HepG2 (cell line): ENCODE measurements around the gene GNG4. TPM values are rescaled to one million over a fixed set of nuclear protein-coding genes. Genes with fewer than 3 reads are reported as not detected.

Experiments
- ARNTL ChIP-seq: sonication (generic); formaldehyde crosslinking; IDR thresholded peaks from 2 replicates; pipeline ENCODE4 v1.4.0; 2020; ENCODE audit warnings: mild to moderate bottlenecking, missing genetic modification reagents
- BCL6 ChIP-seq: IDR thresholded peaks from 2 replicates; pipeline ENCODE4 v1.6.1; 2016; ENCODE audit warnings: missing genetic modification reagents, missing compliant biosample characterization
- CEBPG ChIP-seq: IDR thresholded peaks from 2 replicates; pipeline ENCODE4 v1.6.1; 2016
- HDAC1 ChIP-seq: sonication (generic); formaldehyde crosslinking; IDR thresholded peaks from 2 replicates; pipeline ENCODE4 v1.5.1; 2020; ENCODE audit warnings: mild to moderate bottlenecking, missing genetic modification reagents
- HDAC2 ChIP-seq: sonication (generic); formaldehyde crosslinking; IDR thresholded peaks from 2 replicates; pipeline ENCODE4 v1.4.0; 2020; ENCODE audit warnings: missing genetic modification reagents
- KAT7 ChIP-seq: IDR thresholded peaks from 2 replicates; pipeline ENCODE4 v1.6.1; 2018; ENCODE audit warnings: borderline replicate concordance, missing compliant biosample characterization
- KMT2A ChIP-seq: sonication (generic); formaldehyde crosslinking; IDR thresholded peaks from 2 replicates; pipeline ENCODE4 v1.4.0; 2020; ENCODE audit warnings: missing genetic modification reagents
- MIER3 ChIP-seq: IDR thresholded peaks from 2 replicates; pipeline ENCODE4 v1.6.1; 2016; ENCODE audit warnings: missing compliant biosample characterization, borderline replicate concordance
- NR2F6 ChIP-seq, 2 experiments: IDR thresholded peaks; 2 replicates each; pipeline ENCODE4 v1.6.1; 2016; ENCODE audit warnings: antibody characterized with exemption in 1 of 2, mild to moderate bottlenecking in 1 of 2
- POGZ ChIP-seq: sonication (generic); formaldehyde crosslinking; IDR thresholded peaks from 2 replicates; pipeline ENCODE4 v1.4.0; 2020; ENCODE audit warnings: mild to moderate bottlenecking, missing genetic modification reagents
- YEATS4 ChIP-seq: sonication (generic); formaldehyde crosslinking; IDR thresholded peaks from 2 replicates; pipeline ENCODE4 v1.4.0; 2020; ENCODE audit warnings: missing genetic modification reagents, borderline replicate concordance
- ZBTB38 ChIP-seq: sonication (generic); formaldehyde crosslinking; IDR thresholded peaks from 2 replicates; pipeline ENCODE4 v1.5.1; 2020; ENCODE audit warnings: mild to moderate bottlenecking, missing genetic modification reagents
- ZNF160 ChIP-seq: sonication (generic); formaldehyde crosslinking; IDR thresholded peaks from 2 replicates; pipeline ENCODE4 v1.8.0; 2022; ENCODE audit warnings: mild to moderate bottlenecking, inconsistent platforms, missing genetic modification reagents
- ZNF224 ChIP-seq: sonication (generic); formaldehyde crosslinking; IDR thresholded peaks from 2 replicates; pipeline ENCODE4 v1.5.0; 2020; ENCODE audit warnings: mild to moderate bottlenecking, missing genetic modification reagents
- ZNF264 ChIP-seq: sonication (generic); formaldehyde crosslinking; IDR thresholded peaks from 2 replicates; pipeline ENCODE4 v1.4.0; 2020; ENCODE audit warnings: missing genetic modification reagents
- ZNF430 ChIP-seq: sonication (generic); formaldehyde crosslinking; IDR thresholded peaks from 2 replicates; pipeline ENCODE4 v1.9.0; 2021; ENCODE audit warnings: mild to moderate bottlenecking, missing genetic modification reagents
- ZNF564 ChIP-seq: sonication (generic); formaldehyde crosslinking; IDR thresholded peaks from 2 replicates; pipeline ENCODE4 v1.8.1; 2023; ENCODE audit warnings: mild to moderate bottlenecking, missing genetic modification reagents
- polyA plus RNA-seq, 8 experiments: library from polyadenylated mRNA; depleted of rRNA in 3 of 8; stranded (reverse) in 7 of 8; unstranded in 1 of 8; fragments of >200 nt; fragmentation: Illumina TruSeq in 4 of 8; extraction: Trizol in 4 of 8; gene quantifications; 2 replicates each; pipeline versions ENCODE4 v1.2.1 to v1.2.3, GENCODE V29; 2011 to 2016; ENCODE audit warnings: low read depth in 4 of 8, missing spikeins in 1 of 8, mixed read lengths in 1 of 8; ENCODE audit not compliant: insufficient read depth in 1 of 8
- total RNA-seq, 5 experiments: library from RNA; depleted of rRNA; stranded (reverse); fragments of >200 nt; fragmentation: Illumina TruSeq; extraction: Trizol; gene quantifications; 2 replicates each; pipeline ENCODE4 v1.2.3, GENCODE V29; 2016; ENCODE audit warnings: low read depth in 1 of 5
- TF ChIP-seq, protein P1 (sequence below): IDR thresholded peaks from 2 replicates; pipeline ENCODE4 v1.6.1; 2016; ENCODE audit warnings: mild to moderate bottlenecking
- TF ChIP-seq, protein P2 (sequence below), 2 experiments: sonication (generic) in 1 of 2; formaldehyde crosslinking in 1 of 2; IDR thresholded peaks; 2 replicates each; pipeline versions ENCODE4 v1.4.0 to v1.6.1; 2018 to 2020; ENCODE audit warnings: missing genetic modification reagents in 2 of 2, borderline replicate concordance in 1 of 2, low read depth in 1 of 2, mild to moderate bottlenecking in 1 of 2, missing biosample characterization in 1 of 2
- TF ChIP-seq, protein P3 (sequence below): sonication (generic); formaldehyde crosslinking; IDR thresholded peaks from 2 replicates; pipeline ENCODE4 v1.4.0; 2020; ENCODE audit warnings: missing genetic modification reagents, mild to moderate bottlenecking, borderline replicate concordance
- TF ChIP-seq, protein P4 (sequence below): sonication (generic); formaldehyde crosslinking; IDR thresholded peaks from 2 replicates; pipeline ENCODE4 v1.4.0; 2020; ENCODE audit warnings: missing genetic modification reagents, borderline replicate concordance
- TF ChIP-seq, protein P5 (sequence below): sonication (generic); formaldehyde crosslinking; IDR thresholded peaks from 2 replicates; pipeline ENCODE4 v1.8.1; 2022; ENCODE audit warnings: mild to moderate bottlenecking, missing genetic modification reagents
- TF ChIP-seq, protein P6 (sequence below): sonication (generic); formaldehyde crosslinking; IDR thresholded peaks from 2 replicates; pipeline ENCODE4 v1.4.0; 2020; ENCODE audit warnings: missing genetic modification reagents, low read depth, mild to moderate bottlenecking, borderline replicate concordance

GNG4 gene
- total and polyA plus RNA-seq, 2 of the 13 experiments (the other 11 are each of a cell fraction or from before 2014, with no cell fraction given), result 27.1 to 69.5 TPM

DNA sequence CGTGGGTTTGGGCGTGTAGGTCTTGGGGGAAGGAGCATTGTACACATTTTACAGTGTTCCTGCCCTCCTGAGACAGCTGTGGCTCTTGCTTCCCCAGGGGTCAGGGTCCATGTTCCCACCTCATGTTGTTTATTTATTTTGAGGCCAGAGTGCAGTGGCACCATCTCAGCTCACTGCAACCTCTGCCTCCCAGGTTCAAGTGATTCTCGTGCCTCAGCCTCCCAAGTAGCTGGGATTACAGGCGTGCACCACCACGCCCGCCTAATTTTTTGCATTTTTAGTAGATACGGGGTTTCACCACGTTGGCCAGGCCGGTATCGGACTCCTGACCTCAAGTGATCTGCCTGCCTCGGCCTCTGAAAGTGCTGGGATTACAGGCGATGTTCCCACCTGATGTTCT lies 2.0 kb downstream of the GNG4 start (continued):
- TF ChIP-seq, protein P1, sequence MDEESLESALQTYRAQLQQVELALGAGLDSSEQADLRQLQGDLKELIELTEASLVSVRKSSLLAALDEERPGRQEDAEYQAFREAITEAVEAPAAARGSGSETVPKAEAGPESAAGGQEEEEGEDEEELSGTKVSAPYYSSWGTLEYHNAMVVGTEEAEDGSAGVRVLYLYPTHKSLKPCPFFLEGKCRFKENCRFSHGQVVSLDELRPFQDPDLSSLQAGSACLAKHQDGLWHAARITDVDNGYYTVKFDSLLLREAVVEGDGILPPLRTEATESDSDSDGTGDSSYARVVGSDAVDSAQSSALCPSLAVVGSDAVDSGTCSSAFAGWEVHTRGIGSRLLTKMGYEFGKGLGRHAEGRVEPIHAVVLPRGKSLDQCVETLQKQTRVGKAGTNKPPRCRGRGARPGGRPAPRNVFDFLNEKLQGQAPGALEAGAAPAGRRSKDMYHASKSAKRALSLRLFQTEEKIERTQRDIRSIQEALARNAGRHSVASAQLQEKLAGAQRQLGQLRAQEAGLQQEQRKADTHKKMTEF, result peak; percentile 82
- TF ChIP-seq BCL6 (CRISPR knock-in tag) (peak; percentile 59), ARNTL (CRISPR knock-in tag) (peak; percentile 67; the same call in 1 of the 2 replicates), HDAC1 (CRISPR knock-in tag) (peak; percentile 86), ZNF224 (CRISPR knock-in tag) (peak; percentile 93), MIER3 (CRISPR knock-in tag) (peak; percentile 60; the same call in 1 of the 2 replicates), ZNF160 (CRISPR knock-in tag) (peak; percentile 74; the same call in 1 of the 2 replicates), ZBTB38 (CRISPR knock-in tag) (peak; percentile 80), POGZ (CRISPR knock-in tag) (peak; percentile 95), YEATS4 (CRISPR knock-in tag) (0 out of 2 replicates have a peak, but pooled peaks have one; percentile 57), NR2F6 (IDR thresholded peaks at IDR 0.05) (peak; percentile 77), NR2F6 (CRISPR knock-in tag; IDR thresholded peaks at IDR 0.05) (peak; percentile 90), ZNF564 (CRISPR knock-in tag) (peak; percentile 2; the same call in 1 of the 2 replicates), HDAC2 (CRISPR knock-in tag) (peak; percentile 86), ZNF430 (CRISPR knock-in tag) (peak; percentile 75; the same call in 1 of the 2 replicates), CEBPG (peak; percentile 54), KMT2A (peak; percentile 63; the same call in 1 of the 2 replicates), KAT7 (CRISPR knock-in tag) (peak; percentile 57; the same call in 1 of the 2 replicates), ZNF264 (CRISPR knock-in tag) (peak; percentile 95)
- TF ChIP-seq, protein P2, sequence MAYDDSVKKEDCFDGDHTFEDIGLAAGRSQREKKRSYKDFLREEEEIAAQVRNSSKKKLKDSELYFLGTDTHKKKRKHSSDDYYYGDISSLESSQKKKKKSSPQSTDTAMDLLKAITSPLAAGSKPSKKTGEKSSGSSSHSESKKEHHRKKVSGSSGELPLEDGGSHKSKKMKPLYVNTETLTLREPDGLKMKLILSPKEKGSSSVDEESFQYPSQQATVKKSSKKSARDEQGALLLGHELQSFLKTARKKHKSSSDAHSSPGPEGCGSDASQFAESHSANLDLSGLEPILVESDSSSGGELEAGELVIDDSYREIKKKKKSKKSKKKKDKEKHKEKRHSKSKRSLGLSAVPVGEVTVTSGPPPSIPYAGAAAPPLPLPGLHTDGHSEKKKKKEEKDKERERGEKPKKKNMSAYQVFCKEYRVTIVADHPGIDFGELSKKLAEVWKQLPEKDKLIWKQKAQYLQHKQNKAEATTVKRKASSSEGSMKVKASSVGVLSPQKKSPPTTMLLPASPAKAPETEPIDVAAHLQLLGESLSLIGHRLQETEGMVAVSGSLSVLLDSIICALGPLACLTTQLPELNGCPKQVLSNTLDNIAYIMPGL (CRISPR knock-in tag; IDR thresholded peaks at IDR 0.05; ENCODE audit: borderline replicate concordance in 1 of 2, low read depth in 1 of 2), result peak; percentile 29 to 40; a peak in 2 of 4 replicates
- TF ChIP-seq, protein P3, sequence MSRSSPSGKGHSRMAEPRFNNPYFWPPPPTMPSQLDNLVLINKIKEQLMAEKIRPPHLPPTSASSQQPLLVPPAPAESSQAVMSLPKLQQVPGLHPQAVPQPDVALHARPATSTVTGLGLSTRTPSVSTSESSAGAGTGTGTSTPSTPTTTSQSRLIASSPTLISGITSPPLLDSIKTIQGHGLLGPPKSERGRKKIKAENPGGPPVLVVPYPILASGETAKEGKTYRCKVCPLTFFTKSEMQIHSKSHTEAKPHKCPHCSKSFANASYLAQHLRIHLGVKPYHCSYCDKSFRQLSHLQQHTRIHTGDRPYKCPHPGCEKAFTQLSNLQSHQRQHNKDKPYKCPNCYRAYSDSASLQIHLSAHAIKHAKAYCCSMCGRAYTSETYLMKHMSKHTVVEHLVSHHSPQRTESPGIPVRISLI, result peak; percentile 35; the same call in 1 of the 2 replicates
- TF ChIP-seq, protein P4, sequence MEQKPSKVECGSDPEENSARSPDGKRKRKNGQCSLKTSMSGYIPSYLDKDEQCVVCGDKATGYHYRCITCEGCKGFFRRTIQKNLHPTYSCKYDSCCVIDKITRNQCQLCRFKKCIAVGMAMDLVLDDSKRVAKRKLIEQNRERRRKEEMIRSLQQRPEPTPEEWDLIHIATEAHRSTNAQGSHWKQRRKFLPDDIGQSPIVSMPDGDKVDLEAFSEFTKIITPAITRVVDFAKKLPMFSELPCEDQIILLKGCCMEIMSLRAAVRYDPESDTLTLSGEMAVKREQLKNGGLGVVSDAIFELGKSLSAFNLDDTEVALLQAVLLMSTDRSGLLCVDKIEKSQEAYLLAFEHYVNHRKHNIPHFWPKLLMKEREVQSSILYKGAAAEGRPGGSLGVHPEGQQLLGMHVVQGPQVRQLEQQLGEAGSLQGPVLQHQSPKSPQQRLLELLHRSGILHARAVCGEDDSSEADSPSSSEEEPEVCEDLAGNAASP (CRISPR knock-in tag), result peak; percentile 70; the same call in 1 of the 2 replicates
- TF ChIP-seq, protein P5, sequence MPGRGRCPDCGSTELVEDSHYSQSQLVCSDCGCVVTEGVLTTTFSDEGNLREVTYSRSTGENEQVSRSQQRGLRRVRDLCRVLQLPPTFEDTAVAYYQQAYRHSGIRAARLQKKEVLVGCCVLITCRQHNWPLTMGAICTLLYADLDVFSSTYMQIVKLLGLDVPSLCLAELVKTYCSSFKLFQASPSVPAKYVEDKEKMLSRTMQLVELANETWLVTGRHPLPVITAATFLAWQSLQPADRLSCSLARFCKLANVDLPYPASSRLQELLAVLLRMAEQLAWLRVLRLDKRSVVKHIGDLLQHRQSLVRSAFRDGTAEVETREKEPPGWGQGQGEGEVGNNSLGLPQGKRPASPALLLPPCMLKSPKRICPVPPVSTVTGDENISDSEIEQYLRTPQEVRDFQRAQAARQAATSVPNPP, result 0 out of 2 replicates have a peak, but pooled peaks have one; percentile 55
- TF ChIP-seq, protein P6, sequence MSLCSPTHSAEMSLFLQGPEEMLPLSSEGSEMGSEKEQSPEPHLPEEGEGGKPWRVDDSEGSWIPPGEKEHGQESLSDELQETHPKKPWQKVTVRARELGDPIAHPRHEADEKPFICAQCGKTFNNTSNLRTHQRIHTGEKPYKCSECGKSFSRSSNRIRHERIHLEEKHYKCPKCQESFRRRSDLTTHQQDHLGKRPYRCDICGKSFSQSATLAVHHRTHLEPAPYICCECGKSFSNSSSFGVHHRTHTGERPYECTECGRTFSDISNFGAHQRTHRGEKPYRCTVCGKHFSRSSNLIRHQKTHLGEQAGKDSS (CRISPR knock-in tag), result peak; percentile 87; the same call in 1 of the 2 replicates
